Loucy (cell line): ENCODE measurements around the gene CHST11.

Experiments used
- CTCF ChIP-seq: fragments of 200-600 bp; sonication (generic); conservative IDR thresholded peaks from 2 replicates; pipeline ENCODE4 v1.5.1; 2014; ENCODE audit warnings: mild to moderate bottlenecking, antibody characterized with exemption, low read length
- EZH2phosphoT487 ChIP-seq: fragments of 200-600 bp; IDR thresholded peaks from 2 replicates; pipeline ENCODE4 v1.6.1; 2018; ENCODE audit warnings: antibody characterized with exemption, mild to moderate bottlenecking, moderate library complexity, borderline replicate concordance

- TF ChIP-seq CTCF (no peak), EZH2phosphoT487 (no peak)
Measured at GRCh38 chr12:104436790-104437189, 20.0 kb upstream of the CHST11 start.
